HEK293T (cell line): Measurements from ENCODE around the gene MRC1.

Source experiments
- BHLHE40 ChIP-seq: fragments of 450-650 bp; IDR thresholded peaks from 2 replicates; pipeline ENCODE4 v1.6.1; 2016; ENCODE audit warnings: mild to moderate bottlenecking, moderate library complexity, borderline replicate concordance
- FOXA1 ChIP-seq: fragments of 450-650 bp; IDR thresholded peaks from 2 replicates; pipeline ENCODE4 v1.6.1; 2016; ENCODE audit warnings: mild to moderate bottlenecking
- FOXM1 ChIP-seq: fragments of 450-650 bp; IDR thresholded peaks from 2 replicates; pipeline ENCODE4 v1.6.1; 2017; ENCODE audit warnings: mild to moderate bottlenecking, borderline replicate concordance
- L3MBTL2 ChIP-seq: fragments of 450-650 bp; conservative IDR thresholded peaks from 2 replicates; pipeline ENCODE4 v1.6.1; 2016; ENCODE audit warnings: mild to moderate bottlenecking
- LEF1 ChIP-seq: fragments of 450-650 bp; IDR thresholded peaks from 2 replicates; pipeline ENCODE4 v1.6.1; 2017; ENCODE audit warnings: mild to moderate bottlenecking, borderline replicate concordance
- NFRKB ChIP-seq: fragments of 450-650 bp; IDR thresholded peaks from 2 replicates; pipeline ENCODE4 v1.6.1; 2016; ENCODE audit warnings: mild to moderate bottlenecking, moderate library complexity
- SP1 ChIP-seq: fragments of 450-650 bp; IDR thresholded peaks from 2 replicates; pipeline ENCODE4 v1.6.1; 2017
- ZNF384 ChIP-seq: fragments of 450-650 bp; IDR thresholded peaks from 2 replicates; pipeline ENCODE4 v1.6.1; 2016

DNA sequence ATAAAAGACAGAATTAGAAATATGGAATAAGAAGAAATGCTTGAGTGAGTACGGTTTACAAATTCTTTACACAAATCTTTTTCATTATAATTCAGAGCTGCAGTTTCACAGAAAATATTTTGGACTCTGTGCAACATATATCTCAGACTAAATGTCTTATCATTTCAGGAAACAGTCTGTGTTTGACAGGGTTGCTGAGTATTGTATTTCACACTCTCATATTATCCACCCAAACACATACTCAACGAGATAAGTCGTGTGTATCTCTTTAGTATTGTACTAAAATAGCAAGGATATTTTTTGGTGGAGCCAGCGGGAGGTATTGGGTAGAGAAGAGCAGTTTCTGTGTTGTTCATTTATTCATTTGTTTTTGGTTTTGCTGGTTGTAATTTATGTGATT is 103.6 kb downstream of the MRC1 start:
- TF ChIP-seq FOXA1 (no peak), L3MBTL2 (no peak), FOXM1 (no peak), NFRKB (no peak), ZNF384 (no peak), SP1 (no peak), LEF1 (no peak), BHLHE40 (no peak)
